GM12878 (cell line): ENCODE data around the gene SAPCD2. TPM values are rescaled to one million over a fixed set of nuclear protein-coding genes. Genes with fewer than 3 reads are reported as not detected.

Experiments
- ATF7 ChIP-seq: fragments of 450-650 bp; IDR thresholded peaks from 2 replicates; pipeline ENCODE4 v1.6.1; 2016; ENCODE audit warnings: low read depth, mild to moderate bottlenecking
- BCL11A ChIP-seq: IDR thresholded peaks from 2 replicates; pipeline ENCODE4 v1.6.1; 2011; ENCODE audit warnings: low read depth, low read length
- BMI1 ChIP-seq: fragments of 450-650 bp; IDR thresholded peaks from 2 replicates; pipeline ENCODE4 v1.6.1; 2016; ENCODE audit warnings: mild to moderate bottlenecking, moderate library complexity, borderline replicate concordance
- CHD4 ChIP-seq: fragments of 200-600 bp; sonication (generic); IDR thresholded peaks from 2 replicates; pipeline ENCODE4 v1.6.1; 2016; ENCODE audit warnings: mild to moderate bottlenecking
- JUND ChIP-seq: IDR thresholded peaks from 2 replicates; pipeline ENCODE4 v1.6.1; 2012; ENCODE audit warnings: low read depth, mild to moderate bottlenecking, low read length, improper control_type of control experiment, moderate library complexity
- NR2C2 ChIP-seq: IDR thresholded peaks from 2 replicates; pipeline ENCODE4 v1.6.1; 2011; ENCODE audit warnings: borderline replicate concordance, low read depth; ENCODE audit not compliant: control insufficient read depth, insufficient read length
- PAX5 ChIP-seq: IDR thresholded peaks from 2 replicates; pipeline ENCODE4 v1.6.1; 2011; ENCODE audit warnings: low read depth, low read length, borderline replicate concordance
- SMAD1 ChIP-seq: fragments of 450-650 bp; IDR thresholded peaks from 2 replicates; pipeline ENCODE4 v1.6.1; 2018; ENCODE audit warnings: mild to moderate bottlenecking, low read depth; ENCODE audit not compliant: partially characterized antibody
- SMC3 ChIP-seq: IDR thresholded peaks from 2 replicates; pipeline ENCODE4 v1.6.1; 2011; ENCODE audit warnings: low read length, improper control_type of control experiment, borderline replicate concordance
- TBL1XR1 ChIP-seq: IDR thresholded peaks from 2 replicates; pipeline ENCODE4 v1.6.1; 2012; ENCODE audit warnings: low read depth, low read length, improper control_type of control experiment
- YY1 ChIP-seq: IDR thresholded peaks from 2 replicates; pipeline ENCODE4 v1.6.1; 2011; ENCODE audit warnings: low read depth, mild to moderate bottlenecking, low read length
- ZNF622 ChIP-seq: fragments of 450-650 bp; IDR thresholded peaks from 2 replicates; pipeline ENCODE4 v1.6.1; 2017; ENCODE audit warnings: mild to moderate bottlenecking, inconsistent platforms
- polyA plus RNA-seq, 11 experiments: library from polyadenylated mRNA; depleted of rRNA in 4 of 11; unstranded in 6 of 11; stranded (reverse) in 5 of 11; fragments of >200 nt; fragmentation: Nextera tagmentation in 4 of 11; fragmentation: Illumina TruSeq in 1 of 11; extraction: Ambion mirVana in 4 of 11; extraction: Trizol in 1 of 11; gene quantifications; 1 replicate in 1 of 11; 2 replicates in 10 of 11; pipeline versions ENCODE4 v1.2.1 to v1.2.3, GENCODE V29; 2011 to 2016; ENCODE audit warnings: inconsistent platforms in 2 of 11, missing spikeins in 2 of 11, low read depth in 1 of 11
- total RNA-seq, 4 experiments: library from RNA; depleted of rRNA in 3 of 4; stranded (reverse); fragments of >200 nt in 3 of 4; fragmentation: Illumina TruSeq in 1 of 4; extraction: Trizol in 1 of 4; gene quantifications; 2 replicates each; pipeline versions ENCODE4 v1.2.1 to v1.2.3, GENCODE V29; 2013 to 2021
- TF ChIP-seq, protein P1 (sequence below): fragments of 150-350 bp; IDR thresholded peaks from 2 replicates; pipeline ENCODE4 v1.6.1; 2016; ENCODE audit warnings: low read depth, low read length
- TF ChIP-seq, protein P2 (sequence below): fragments of 450-650 bp; IDR thresholded peaks from 2 replicates; pipeline ENCODE4 v1.6.1; 2016; ENCODE audit warnings: mild to moderate bottlenecking
- TF ChIP-seq, protein P3 (sequence below): fragments of 450-650 bp; IDR thresholded peaks from 2 replicates; pipeline ENCODE4 v1.6.1; 2016; ENCODE audit warnings: mild to moderate bottlenecking
- TF ChIP-seq, protein P4 (sequence below): fragments of 150-350 bp; IDR thresholded peaks from 2 replicates; pipeline ENCODE4 v1.6.1; 2014; ENCODE audit warnings: mild to moderate bottlenecking, low read depth, low read length
- TF ChIP-seq, protein P5 (sequence below): IDR thresholded peaks from 2 replicates; pipeline ENCODE4 v1.6.1; 2012; ENCODE audit warnings: low read length, inconsistent platforms
- TF ChIP-seq, protein P6 (sequence below): IDR thresholded peaks from 2 replicates; pipeline ENCODE4 v1.6.1; 2012; ENCODE audit warnings: mild to moderate bottlenecking, low read depth, low read length

The SAPCD2 gene
- total and polyA plus RNA-seq, 10 of the 15 experiments (the other 5 are each of a cell fraction or from before 2014, with no cell fraction given), result 1.6 to 35.2 (median 7.2) TPM

DNA sequence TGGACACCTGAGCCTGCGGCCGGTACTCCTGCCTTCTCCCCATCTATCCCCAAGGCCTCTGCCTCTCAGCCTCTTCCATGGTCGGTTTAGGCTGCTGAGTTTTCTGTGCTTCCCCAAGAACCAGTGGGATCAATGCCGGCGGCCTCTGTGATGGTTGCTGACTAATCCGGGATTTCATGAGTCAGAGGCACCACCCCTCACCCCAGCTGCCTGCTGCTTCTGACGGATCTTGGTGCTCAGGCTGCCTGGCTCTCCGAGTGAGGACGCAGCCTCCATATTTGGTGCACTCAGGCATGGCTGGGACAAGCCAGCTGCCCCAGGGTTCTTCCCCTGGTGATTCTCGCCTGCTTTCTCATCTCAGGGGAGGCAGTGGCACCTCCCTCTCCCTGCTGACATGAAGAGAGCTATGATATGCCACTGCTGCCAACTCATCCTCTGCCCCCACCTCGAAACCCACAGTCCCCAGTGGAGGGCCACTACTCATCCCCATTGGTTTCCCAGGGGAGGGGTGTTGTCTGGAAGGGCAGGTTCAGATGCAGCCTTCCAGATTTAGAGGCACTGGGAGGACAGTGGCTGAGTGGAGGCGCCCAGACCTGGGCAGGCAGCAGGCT lies 13.1 kb upstream of the SAPCD2 start (continued):
- TF ChIP-seq YY1, result peak; percentile 44; the same call in 1 of the 2 replicates
- TF ChIP-seq, protein P1, sequence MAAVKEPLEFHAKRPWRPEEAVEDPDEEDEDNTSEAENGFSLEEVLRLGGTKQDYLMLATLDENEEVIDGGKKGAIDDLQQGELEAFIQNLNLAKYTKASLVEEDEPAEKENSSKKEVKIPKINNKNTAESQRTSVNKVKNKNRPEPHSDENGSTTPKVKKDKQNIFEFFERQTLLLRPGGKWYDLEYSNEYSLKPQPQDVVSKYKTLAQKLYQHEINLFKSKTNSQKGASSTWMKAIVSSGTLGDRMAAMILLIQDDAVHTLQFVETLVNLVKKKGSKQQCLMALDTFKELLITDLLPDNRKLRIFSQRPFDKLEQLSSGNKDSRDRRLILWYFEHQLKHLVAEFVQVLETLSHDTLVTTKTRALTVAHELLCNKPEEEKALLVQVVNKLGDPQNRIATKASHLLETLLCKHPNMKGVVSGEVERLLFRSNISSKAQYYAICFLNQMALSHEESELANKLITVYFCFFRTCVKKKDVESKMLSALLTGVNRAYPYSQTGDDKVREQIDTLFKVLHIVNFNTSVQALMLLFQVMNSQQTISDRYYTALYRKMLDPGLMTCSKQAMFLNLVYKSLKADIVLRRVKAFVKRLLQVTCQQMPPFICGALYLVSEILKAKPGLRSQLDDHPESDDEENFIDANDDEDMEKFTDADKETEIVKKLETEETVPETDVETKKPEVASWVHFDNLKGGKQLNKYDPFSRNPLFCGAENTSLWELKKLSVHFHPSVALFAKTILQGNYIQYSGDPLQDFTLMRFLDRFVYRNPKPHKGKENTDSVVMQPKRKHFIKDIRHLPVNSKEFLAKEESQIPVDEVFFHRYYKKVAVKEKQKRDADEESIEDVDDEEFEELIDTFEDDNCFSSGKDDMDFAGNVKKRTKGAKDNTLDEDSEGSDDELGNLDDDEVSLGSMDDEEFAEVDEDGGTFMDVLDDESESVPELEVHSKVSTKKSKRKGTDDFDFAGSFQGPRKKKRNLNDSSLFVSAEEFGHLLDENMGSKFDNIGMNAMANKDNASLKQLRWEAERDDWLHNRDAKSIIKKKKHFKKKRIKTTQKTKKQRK, result no peak
- TF ChIP-seq NR2C2, result no peak
- TF ChIP-seq SMC3, result no peak
- TF ChIP-seq, protein P2, sequence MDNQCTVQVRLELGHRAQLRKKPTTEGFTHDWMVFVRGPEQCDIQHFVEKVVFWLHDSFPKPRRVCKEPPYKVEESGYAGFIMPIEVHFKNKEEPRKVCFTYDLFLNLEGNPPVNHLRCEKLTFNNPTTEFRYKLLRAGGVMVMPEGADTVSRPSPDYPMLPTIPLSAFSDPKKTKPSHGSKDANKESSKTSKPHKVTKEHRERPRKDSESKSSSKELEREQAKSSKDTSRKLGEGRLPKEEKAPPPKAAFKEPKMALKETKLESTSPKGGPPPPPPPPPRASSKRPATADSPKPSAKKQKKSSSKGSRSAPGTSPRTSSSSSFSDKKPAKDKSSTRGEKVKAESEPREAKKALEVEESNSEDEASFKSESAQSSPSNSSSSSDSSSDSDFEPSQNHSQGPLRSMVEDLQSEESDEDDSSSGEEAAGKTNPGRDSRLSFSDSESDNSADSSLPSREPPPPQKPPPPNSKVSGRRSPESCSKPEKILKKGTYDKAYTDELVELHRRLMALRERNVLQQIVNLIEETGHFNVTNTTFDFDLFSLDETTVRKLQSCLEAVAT, result no peak
- TF ChIP-seq, protein P3, sequence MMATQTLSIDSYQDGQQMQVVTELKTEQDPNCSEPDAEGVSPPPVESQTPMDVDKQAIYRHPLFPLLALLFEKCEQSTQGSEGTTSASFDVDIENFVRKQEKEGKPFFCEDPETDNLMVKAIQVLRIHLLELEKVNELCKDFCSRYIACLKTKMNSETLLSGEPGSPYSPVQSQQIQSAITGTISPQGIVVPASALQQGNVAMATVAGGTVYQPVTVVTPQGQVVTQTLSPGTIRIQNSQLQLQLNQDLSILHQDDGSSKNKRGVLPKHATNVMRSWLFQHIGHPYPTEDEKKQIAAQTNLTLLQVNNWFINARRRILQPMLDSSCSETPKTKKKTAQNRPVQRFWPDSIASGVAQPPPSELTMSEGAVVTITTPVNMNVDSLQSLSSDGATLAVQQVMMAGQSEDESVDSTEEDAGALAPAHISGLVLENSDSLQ, result peak; percentile 37; the same call in 1 of the 2 replicates
- TF ChIP-seq, protein P4, sequence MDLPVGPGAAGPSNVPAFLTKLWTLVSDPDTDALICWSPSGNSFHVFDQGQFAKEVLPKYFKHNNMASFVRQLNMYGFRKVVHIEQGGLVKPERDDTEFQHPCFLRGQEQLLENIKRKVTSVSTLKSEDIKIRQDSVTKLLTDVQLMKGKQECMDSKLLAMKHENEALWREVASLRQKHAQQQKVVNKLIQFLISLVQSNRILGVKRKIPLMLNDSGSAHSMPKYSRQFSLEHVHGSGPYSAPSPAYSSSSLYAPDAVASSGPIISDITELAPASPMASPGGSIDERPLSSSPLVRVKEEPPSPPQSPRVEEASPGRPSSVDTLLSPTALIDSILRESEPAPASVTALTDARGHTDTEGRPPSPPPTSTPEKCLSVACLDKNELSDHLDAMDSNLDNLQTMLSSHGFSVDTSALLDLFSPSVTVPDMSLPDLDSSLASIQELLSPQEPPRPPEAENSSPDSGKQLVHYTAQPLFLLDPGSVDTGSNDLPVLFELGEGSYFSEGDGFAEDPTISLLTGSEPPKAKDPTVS, result no peak
- peak; percentile 20; the same call in 1 of the 2 replicates for TF ChIP-seq ATF7
- peak; percentile 85 for TF ChIP-seq PAX5
- TF ChIP-seq ZNF622, result no peak
- TF ChIP-seq BMI1, result no peak
- TF ChIP-seq BCL11A, result no peak
- TF ChIP-seq, protein P5, sequence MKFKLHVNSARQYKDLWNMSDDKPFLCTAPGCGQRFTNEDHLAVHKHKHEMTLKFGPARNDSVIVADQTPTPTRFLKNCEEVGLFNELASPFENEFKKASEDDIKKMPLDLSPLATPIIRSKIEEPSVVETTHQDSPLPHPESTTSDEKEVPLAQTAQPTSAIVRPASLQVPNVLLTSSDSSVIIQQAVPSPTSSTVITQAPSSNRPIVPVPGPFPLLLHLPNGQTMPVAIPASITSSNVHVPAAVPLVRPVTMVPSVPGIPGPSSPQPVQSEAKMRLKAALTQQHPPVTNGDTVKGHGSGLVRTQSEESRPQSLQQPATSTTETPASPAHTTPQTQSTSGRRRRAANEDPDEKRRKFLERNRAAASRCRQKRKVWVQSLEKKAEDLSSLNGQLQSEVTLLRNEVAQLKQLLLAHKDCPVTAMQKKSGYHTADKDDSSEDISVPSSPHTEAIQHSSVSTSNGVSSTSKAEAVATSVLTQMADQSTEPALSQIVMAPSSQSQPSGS, result no peak
- TF ChIP-seq TBL1XR1, result no peak
- TF ChIP-seq, protein P6, sequence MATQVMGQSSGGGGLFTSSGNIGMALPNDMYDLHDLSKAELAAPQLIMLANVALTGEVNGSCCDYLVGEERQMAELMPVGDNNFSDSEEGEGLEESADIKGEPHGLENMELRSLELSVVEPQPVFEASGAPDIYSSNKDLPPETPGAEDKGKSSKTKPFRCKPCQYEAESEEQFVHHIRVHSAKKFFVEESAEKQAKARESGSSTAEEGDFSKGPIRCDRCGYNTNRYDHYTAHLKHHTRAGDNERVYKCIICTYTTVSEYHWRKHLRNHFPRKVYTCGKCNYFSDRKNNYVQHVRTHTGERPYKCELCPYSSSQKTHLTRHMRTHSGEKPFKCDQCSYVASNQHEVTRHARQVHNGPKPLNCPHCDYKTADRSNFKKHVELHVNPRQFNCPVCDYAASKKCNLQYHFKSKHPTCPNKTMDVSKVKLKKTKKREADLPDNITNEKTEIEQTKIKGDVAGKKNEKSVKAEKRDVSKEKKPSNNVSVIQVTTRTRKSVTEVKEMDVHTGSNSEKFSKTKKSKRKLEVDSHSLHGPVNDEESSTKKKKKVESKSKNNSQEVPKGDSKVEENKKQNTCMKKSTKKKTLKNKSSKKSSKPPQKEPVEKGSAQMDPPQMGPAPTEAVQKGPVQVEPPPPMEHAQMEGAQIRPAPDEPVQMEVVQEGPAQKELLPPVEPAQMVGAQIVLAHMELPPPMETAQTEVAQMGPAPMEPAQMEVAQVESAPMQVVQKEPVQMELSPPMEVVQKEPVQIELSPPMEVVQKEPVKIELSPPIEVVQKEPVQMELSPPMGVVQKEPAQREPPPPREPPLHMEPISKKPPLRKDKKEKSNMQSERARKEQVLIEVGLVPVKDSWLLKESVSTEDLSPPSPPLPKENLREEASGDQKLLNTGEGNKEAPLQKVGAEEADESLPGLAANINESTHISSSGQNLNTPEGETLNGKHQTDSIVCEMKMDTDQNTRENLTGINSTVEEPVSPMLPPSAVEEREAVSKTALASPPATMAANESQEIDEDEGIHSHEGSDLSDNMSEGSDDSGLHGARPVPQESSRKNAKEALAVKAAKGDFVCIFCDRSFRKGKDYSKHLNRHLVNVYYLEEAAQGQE, result no peak
- TF ChIP-seq SMAD1, result no peak
- no peak for TF ChIP-seq CHD4
- no peak for TF ChIP-seq JUND
